HPDE6-E6E7 (cell line): ENCODE measurements around the gene TUBGCP2.

ENCODE experiments used
- DNase-seq: peaks from one replicate; pipeline ENCODE4 v3.0.0; 2011; ENCODE audit warnings: missing footprints; ENCODE audit errors: extremely low spot score

Gene TUBGCP2

GRCh38 chr10:133278577-133279265 is 30.0 kb downstream of the TUBGCP2 start:
- peak; percentile 89 for DNase-seq

GRCh38 chr10:133277993-133278576 is 30.6 kb downstream of the TUBGCP2 start:
- DNase-seq: no peak

GRCh38 chr10:133277277-133277992 is 31.2 kb downstream of the TUBGCP2 start:
- no peak for DNase-seq

- no peak for DNase-seq
Measured at GRCh38 chr10:133276435-133277201, 32.1 kb downstream of the TUBGCP2 start, which contains the start of gene ADAM8. Gene ADAM8, minus strand, starts transcription at chr10:133276868. Its CDS starts 51 bp downstream, at chr10:133276817.

GRCh38 chr10:133276100-133276434 is 32.6 kb downstream of the TUBGCP2 start:
- DNase-seq: no peak

- DNase-seq: no peak
Measured at GRCh38 chr10:133275684-133276092, 33.0 kb downstream of the TUBGCP2 start.

- DNase-seq: peak; percentile 67
Measured at GRCh38 chr10:133274751-133275683, 33.7 kb downstream of the TUBGCP2 start.

GRCh38 chr10:133273534-133274143 is 35.0 kb downstream of the TUBGCP2 start:
- DNase-seq: no peak

GRCh38 chr10:133272964-133273420 is 35.7 kb downstream of the TUBGCP2 start:
- DNase-seq: no peak

- DNase-seq: no peak
Measured at GRCh38 chr10:133272301-133272963, 36.2 kb downstream of the TUBGCP2 start.

GRCh38 chr10:133271521-133272300 is 37.0 kb downstream of the TUBGCP2 start:
- DNase-seq: no peak

- no peak for DNase-seq
Measured at GRCh38 chr10:133270773-133271297, 37.8 kb downstream of the TUBGCP2 start.

- DNase-seq: no peak
Measured at GRCh38 chr10:133270204-133270603, 38.5 kb downstream of the TUBGCP2 start.

- DNase-seq: no peak
Measured at GRCh38 chr10:133269367-133269766, 39.3 kb downstream of the TUBGCP2 start.

GRCh38 chr10:133268532-133268931 is 40.1 kb downstream of the TUBGCP2 start:
- no peak for DNase-seq

GRCh38 chr10:133267829-133268228 is 40.8 kb downstream of the TUBGCP2 start:
- no peak for DNase-seq

- DNase-seq: no peak
Measured at GRCh38 chr10:133267293-133267692, 41.4 kb downstream of the TUBGCP2 start.

GRCh38 chr10:133266056-133266795 is 42.4 kb downstream of the TUBGCP2 start:
- no peak for DNase-seq
